HepG2 (cell line): ENCODE measurements around the gene OR1L8.

Source experiments
- CBX2 ChIP-seq, 2 experiments: fragments of 200-600 bp in 1 of 2; sonication (generic); formaldehyde crosslinking in 1 of 2; IDR thresholded peaks; 2 replicates each; pipeline versions ENCODE4 v1.7.0 to v1.8.1; 2018 to 2022; ENCODE audit warnings: low read depth in 2 of 2, low read length in 1 of 2, mild to moderate bottlenecking in 1 of 2, missing genetic modification reagents in 1 of 2
- PTBP1 ChIP-seq: fragments of 200-400 bp; formaldehyde crosslinking; IDR thresholded peaks from 2 replicates; pipeline ENCODE4 v1.6.1; 2018; ENCODE audit warnings: low read length, low read depth; ENCODE audit not compliant: poor library complexity, severe bottlenecking
- SIN3A ChIP-seq: IDR thresholded peaks from 2 replicates; pipeline ENCODE4 v1.6.1; 2011; ENCODE audit warnings: low read depth, mild to moderate bottlenecking, control low read depth, low read length, borderline replicate concordance
- ZNF629 ChIP-seq: sonication (generic); formaldehyde crosslinking; conservative IDR thresholded peaks from 2 replicates; pipeline ENCODE4 v1.5.0; 2020; ENCODE audit warnings: missing genetic modification reagents

DNA sequence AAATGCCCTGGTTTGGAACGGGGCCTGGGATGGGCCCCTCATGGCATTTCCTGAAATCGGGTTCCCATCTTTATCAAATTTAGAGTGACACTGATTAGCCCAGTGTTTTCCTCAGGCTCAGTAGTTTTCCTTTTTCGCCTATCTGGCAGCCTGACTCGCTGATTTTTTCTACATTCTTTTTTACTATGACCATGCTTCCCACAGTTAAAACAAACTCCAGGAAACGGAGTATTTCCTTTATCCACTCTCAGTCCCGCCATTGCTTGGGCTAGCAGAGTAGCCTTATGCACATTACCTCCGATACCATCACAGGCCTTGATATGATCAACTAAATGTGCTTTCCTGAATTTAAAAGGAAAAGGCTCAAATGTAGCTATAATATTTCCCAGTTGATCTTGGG lies 36.8 kb upstream of the OR1L8 start:
- TF ChIP-seq PTBP1 = no peak
- no peak for TF ChIP-seq CBX2 (IDR thresholded peaks at IDR 0.05; ENCODE audit: low read depth, low read length)
- no peak for TF ChIP-seq CBX2 (CRISPR knock-in tag; IDR thresholded peaks at IDR 0.05; ENCODE audit: low read depth)
- TF ChIP-seq ZNF629 (CRISPR knock-in tag) = no peak
- TF ChIP-seq SIN3A = no peak
